Astrocyte (in vitro differentiated cells and primary cell): ENCODE measurements around the gene SDHAF1. TPM values are rescaled to one million over a fixed set of nuclear protein-coding genes. Genes with fewer than 3 reads are reported as not detected.

Source experiments
- DNase-seq: peaks from one replicate; pipeline ENCODE4 v3.0.0-alpha.2; 2010; ENCODE audit warnings: low read depth
- FAIRE-seq: peaks from 2 replicates; lab custom pipeline; 2011; peaks lifted over from hg19 to GRCh38; lab: Jason Lieb, UNC
- H2AFZ ChIP-seq: 2 replicates; pipeline ENCODE4 v1.6.0; 2012; ENCODE audit warnings: low read depth, low read length, inconsistent platforms
- H3K27ac ChIP-seq: 2 replicates; pipeline ENCODE4 v1.5.1; 2011; ENCODE audit warnings: low read depth, low read length, inconsistent platforms
- H3K27me3 ChIP-seq: 2 replicates; pipeline ENCODE4 v1.6.0; 2011; ENCODE audit warnings: low read length, inconsistent platforms; ENCODE audit not compliant: insufficient read depth
- H3K36me3 ChIP-seq: 2 replicates; pipeline ENCODE4 v1.5.1; 2011; ENCODE audit warnings: low read length, inconsistent platforms; ENCODE audit not compliant: insufficient read depth
- H3K4me1 ChIP-seq: 2 replicates; pipeline ENCODE4 v1.5.1; 2011; ENCODE audit warnings: low read length, inconsistent platforms; ENCODE audit not compliant: insufficient read depth
- H3K4me2 ChIP-seq: 2 replicates; pipeline ENCODE4 v1.6.0; 2012; ENCODE audit warnings: low read length, inconsistent platforms
- H3K4me3 ChIP-seq: 2 replicates; pipeline ENCODE4 v1.5.1; 2011; ENCODE audit warnings: low read depth, mild to moderate bottlenecking, low read length, inconsistent platforms; ENCODE audit not compliant: insufficient read depth
- H3K79me2 ChIP-seq: 2 replicates; pipeline ENCODE4 v1.6.0; 2012; ENCODE audit warnings: mild to moderate bottlenecking, low read length, inconsistent platforms; ENCODE audit not compliant: insufficient read depth
- H3K9ac ChIP-seq: 2 replicates; pipeline ENCODE4 v1.6.0; 2012; ENCODE audit warnings: mild to moderate bottlenecking, low read length, inconsistent platforms
- H3K9me3 ChIP-seq: 2 replicates; pipeline ENCODE4 v1.5.1; 2012; ENCODE audit warnings: low read depth, mild to moderate bottlenecking, low read length, inconsistent platforms; ENCODE audit not compliant: insufficient read depth
- H4K20me1 ChIP-seq: 2 replicates; pipeline ENCODE4 v1.6.0; 2012; ENCODE audit warnings: low read length, inconsistent platforms; ENCODE audit not compliant: insufficient read depth
- H3K27ac Mint-ChIP-seq: one replicate; pipeline ENCODE4 v1.8.0; 2021; ENCODE audit warnings: mild to moderate bottlenecking, mixed read lengths; ENCODE audit not compliant: unreplicated experiment
- H3K27me3 Mint-ChIP-seq: one replicate; pipeline ENCODE4 v1.8.0; 2021; ENCODE audit warnings: low read depth, mixed read lengths; ENCODE audit not compliant: unreplicated experiment
- H3K36me3 Mint-ChIP-seq: one replicate; pipeline ENCODE4 v1.8.0; 2021; ENCODE audit warnings: low read depth, mixed read lengths; ENCODE audit not compliant: unreplicated experiment
- H3K4me1 Mint-ChIP-seq: one replicate; pipeline ENCODE4 v1.8.0; 2021; ENCODE audit warnings: low read depth, mixed read lengths; ENCODE audit not compliant: unreplicated experiment
- H3K4me3 Mint-ChIP-seq: one replicate; pipeline ENCODE4 v1.8.0; 2021; ENCODE audit warnings: mild to moderate bottlenecking, moderate library complexity, mixed read lengths; ENCODE audit not compliant: unreplicated experiment
- H3K9me3 Mint-ChIP-seq: one replicate; pipeline ENCODE4 v1.8.0; 2021; ENCODE audit warnings: mild to moderate bottlenecking, mixed read lengths; ENCODE audit not compliant: unreplicated experiment
- EZH2 ChIP-seq: IDR thresholded peaks from 2 replicates; pipeline ENCODE4 v1.6.1; 2012; ENCODE audit warnings: mild to moderate bottlenecking, low read length, inconsistent platforms; ENCODE audit not compliant: insufficient read depth
- total RNA-seq: library from RNA; stranded (reverse); gene quantifications from 2 replicates; pipeline ENCODE4 v1.2.1, GENCODE V29; 2021
- TF ChIP-seq, protein P1 (sequence below): IDR thresholded peaks from 2 replicates; pipeline ENCODE4 v1.5.1; 2011; ENCODE audit warnings: low read depth, mild to moderate bottlenecking, inconsistent platforms, low read length, moderate library complexity; ENCODE audit not compliant: insufficient read depth

The SDHAF1 gene
- total RNA-seq, 1 donor from 2014 or later, result 8.8 TPM

DNA sequence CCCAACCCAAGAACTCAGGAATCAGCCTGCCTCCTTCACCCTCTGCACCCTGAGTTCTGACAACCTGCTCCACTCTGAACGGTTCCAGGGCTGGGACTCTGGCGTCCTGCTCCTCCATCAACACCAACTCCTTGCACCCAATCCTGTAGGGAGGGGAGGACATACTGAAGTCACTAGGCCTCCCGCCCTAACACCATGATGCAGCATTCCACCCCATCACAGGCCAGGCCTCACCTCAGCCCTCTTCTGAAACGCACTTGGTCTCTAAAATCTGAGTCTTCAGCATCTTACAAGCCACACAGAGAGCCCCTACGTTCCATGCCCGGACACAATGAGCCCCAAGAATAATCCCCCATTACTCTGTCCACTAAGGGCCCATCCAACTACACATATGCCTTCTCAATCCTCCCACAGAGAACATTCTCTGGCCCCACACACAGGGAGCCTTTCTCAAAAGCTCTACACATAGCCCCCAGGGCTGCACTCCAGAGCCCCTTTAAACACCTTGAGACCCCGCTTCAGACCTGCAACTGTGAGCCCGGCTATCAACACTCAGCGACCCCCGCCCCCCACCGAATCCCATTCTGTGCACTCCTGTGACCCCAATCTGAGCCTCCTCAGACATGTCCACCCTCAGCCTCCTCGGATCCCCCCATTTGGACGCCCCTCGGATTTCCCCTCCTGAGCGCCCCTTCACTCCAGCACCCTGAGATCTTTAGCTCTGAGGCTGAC is 18.5 kb downstream of the SDHAF1 start:
- FAIRE-seq, result no peak
- H3K9me3 Mint-ChIP-seq, result no peaks in the 10 kb centered on the region

DNA sequence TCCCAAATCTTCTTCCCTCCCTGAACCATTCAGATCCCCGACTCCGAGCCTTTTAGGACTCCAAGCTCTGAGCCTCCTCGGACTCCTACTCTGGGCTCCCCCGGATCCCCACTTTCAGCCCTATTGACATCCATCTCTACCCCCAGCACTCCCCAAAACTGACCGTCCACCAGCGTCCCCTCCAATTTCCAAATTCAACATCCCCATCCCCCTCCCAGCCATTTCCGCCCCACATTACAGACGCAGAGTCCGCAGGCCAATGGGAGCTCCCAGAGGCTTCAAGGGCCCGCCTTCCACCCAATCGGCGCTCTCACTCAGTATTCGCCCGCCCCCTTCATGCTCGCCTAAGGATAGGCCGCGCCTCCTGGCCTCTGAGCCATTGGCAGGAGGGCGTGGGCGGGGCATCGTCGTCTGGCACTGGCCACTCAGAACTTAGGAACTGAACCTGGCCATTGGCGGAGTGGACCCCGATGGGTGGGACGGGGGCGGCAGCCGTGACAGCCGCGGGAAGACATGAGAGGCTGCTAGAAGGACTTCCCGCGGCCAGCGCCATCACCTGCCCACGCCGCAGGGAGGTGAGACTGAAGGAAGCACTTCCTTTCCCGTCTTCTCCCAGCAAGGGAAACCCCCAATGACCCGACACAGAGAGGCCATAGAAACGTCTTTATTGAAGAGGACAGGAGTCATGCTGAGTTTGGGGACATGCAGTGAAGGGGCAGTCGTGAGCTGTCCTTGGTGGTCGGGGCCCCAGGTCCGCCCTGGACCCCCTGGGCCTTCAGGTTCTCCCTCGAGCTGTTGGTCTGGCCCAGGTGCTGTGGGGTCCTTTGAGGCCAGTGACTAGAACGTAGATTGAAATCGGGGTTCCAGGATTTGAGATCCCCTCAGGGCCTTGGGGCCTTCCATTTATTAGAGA is 19.3 kb downstream of the SDHAF1 start, which contains the start of gene ALKBH6:
Gene ALKBH6, minus strand, starts transcription at position 202 of the 913 bp plus-strand sequence. CDS start 816 bp downstream, outside the sequence.
- Histone ChIP-seq H3K36me3 (peaks cover 2% of the 10 kb centered on the region), H4K20me1 (no peaks in the 10 kb centered on the region), H2AFZ (peak within 1 kb of the TSS; percentile 88), H3K4me1 (peaks cover 15% of the 10 kb centered on the region), H3K9ac (peak within 1 kb of the TSS; percentile 97), H3K79me2 (peaks cover 8% of the 10 kb centered on the region), H3K27me3 (no peaks in the 10 kb centered on the region), H3K9me3 (no peaks in the 10 kb centered on the region), H3K27ac (peak within 1 kb of the TSS; percentile 70), H3K4me2 (peak within 1 kb of the TSS; percentile 100), H3K4me3 (peak within 1 kb of the TSS; percentile 98)
- FAIRE-seq (peak; percentile 65), DNase-seq (peak; percentile 95)
- Mint-ChIP-seq H3K36me3 (peaks cover 26% of the 10 kb centered on the region), H3K27ac (peak within 1 kb of the TSS; percentile 97), H3K4me1 (no peaks in the 10 kb centered on the region), H3K9me3 (no peaks in the 10 kb centered on the region), H3K4me3 (peak within 1 kb of the TSS; percentile 98), H3K27me3 (peaks cover 3% of the 10 kb centered on the region)
- TF ChIP-seq, protein P1, sequence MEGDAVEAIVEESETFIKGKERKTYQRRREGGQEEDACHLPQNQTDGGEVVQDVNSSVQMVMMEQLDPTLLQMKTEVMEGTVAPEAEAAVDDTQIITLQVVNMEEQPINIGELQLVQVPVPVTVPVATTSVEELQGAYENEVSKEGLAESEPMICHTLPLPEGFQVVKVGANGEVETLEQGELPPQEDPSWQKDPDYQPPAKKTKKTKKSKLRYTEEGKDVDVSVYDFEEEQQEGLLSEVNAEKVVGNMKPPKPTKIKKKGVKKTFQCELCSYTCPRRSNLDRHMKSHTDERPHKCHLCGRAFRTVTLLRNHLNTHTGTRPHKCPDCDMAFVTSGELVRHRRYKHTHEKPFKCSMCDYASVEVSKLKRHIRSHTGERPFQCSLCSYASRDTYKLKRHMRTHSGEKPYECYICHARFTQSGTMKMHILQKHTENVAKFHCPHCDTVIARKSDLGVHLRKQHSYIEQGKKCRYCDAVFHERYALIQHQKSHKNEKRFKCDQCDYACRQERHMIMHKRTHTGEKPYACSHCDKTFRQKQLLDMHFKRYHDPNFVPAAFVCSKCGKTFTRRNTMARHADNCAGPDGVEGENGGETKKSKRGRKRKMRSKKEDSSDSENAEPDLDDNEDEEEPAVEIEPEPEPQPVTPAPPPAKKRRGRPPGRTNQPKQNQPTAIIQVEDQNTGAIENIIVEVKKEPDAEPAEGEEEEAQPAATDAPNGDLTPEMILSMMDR, result no peak
- no peak for TF ChIP-seq EZH2

More for the DNA sequence above, 18.5 kb downstream of the SDHAF1 start:
- no peak for TF ChIP-seq EZH2
- TF ChIP-seq, protein P1, result no peak
- no peaks in the 10 kb centered on the region for H4K20me1 ChIP-seq
- Mint-ChIP-seq H3K27ac (peak overlapping the region; percentile 97), H3K4me3 (peak overlapping the region; percentile 98), H3K36me3 (peaks cover 21% of the 10 kb centered on the region), H3K4me1 (no peaks in the 10 kb centered on the region), H3K27me3 (peaks cover 7% of the 10 kb centered on the region)
- H3K9me3 ChIP-seq, result no peaks in the 10 kb centered on the region
- peaks cover 8% of the 10 kb centered on the region for H3K79me2 ChIP-seq
- H3K4me2 ChIP-seq, result peak overlapping the region; percentile 100
- peaks cover under 1% of the 10 kb centered on the region for H3K36me3 ChIP-seq
- peak overlapping the region; percentile 88 for H2AFZ ChIP-seq
- peak overlapping the region; percentile 97 for H3K9ac ChIP-seq
- H3K4me3 ChIP-seq, result peak overlapping the region; percentile 98
- H3K27ac ChIP-seq, result peak overlapping the region; percentile 70
- H3K4me1 ChIP-seq, result peaks cover 15% of the 10 kb centered on the region
- DNase-seq, result no peak
- no peaks in the 10 kb centered on the region for H3K27me3 ChIP-seq
